Endothelial cell of umbilical vein (primary cell): ENCODE measurements around the gene MLIP. TPM values are rescaled to one million over a fixed set of nuclear protein-coding genes. Genes with fewer than 3 reads are reported as not detected.

Source experiments
- BruUV-seq: library from RNA; stranded (reverse); fragments of 400-500 nt; replicated peaks from 2 replicates; lab custom pipeline; 2021; lab: Mats Ljungman, UMichigan
- CTCF ChIA-PET: fragments of 300-600, 350-600 bp; sonication (Branson Sonifier 250); formaldehyde crosslinking; loops from one replicate; lab custom pipeline; 2021; ENCODE audit warnings: antibody characterized with exemption, inconsistent platforms; lab: Charles Lee
- POLR2A ChIA-PET: fragments of 300-600, 350-600 bp; sonication (Branson Sonifier 250); formaldehyde crosslinking; loops from one replicate; lab custom pipeline; 2021; ENCODE audit warnings: antibody characterized with exemption, inconsistent platforms; lab: Charles Lee
- DNase-seq: peaks from one replicate; pipeline ENCODE4 v3.0.0-alpha.2; 2011; ENCODE audit warnings: low read depth, low spot score
- FAIRE-seq: peaks from 2 replicates; lab custom pipeline; 2011; peaks lifted over from hg19 to GRCh38; lab: Jason Lieb, UNC
- H2AFZ ChIP-seq: 2 replicates; pipeline ENCODE4 v1.6.0; 2012; ENCODE audit warnings: low read depth, low read length, control low read depth, inconsistent platforms
- H3K27ac ChIP-seq: 2 replicates; pipeline ENCODE4 v1.5.1; 2011; ENCODE audit warnings: low read depth, mild to moderate bottlenecking, control low read depth, low read length, moderate library complexity; ENCODE audit not compliant: insufficient read depth
- H3K27me3 ChIP-seq, 2 experiments: 2 replicates each; pipeline versions ENCODE4 v1.6.0 to v1.6.1; 2011; ENCODE audit warnings: low read length in 2 of 2, mixed read lengths in 1 of 2; ENCODE audit not compliant: control insufficient read depth in 2 of 2, insufficient read depth in 2 of 2
- H3K36me3 ChIP-seq, 2 experiments: 2 replicates in 1 of 2; 3 replicates in 1 of 2; pipeline ENCODE4 v1.5.1; 2011; ENCODE audit warnings: low read length in 2 of 2, mild to moderate bottlenecking in 1 of 2, moderate library complexity in 1 of 2; ENCODE audit not compliant: control insufficient read depth in 2 of 2, insufficient read depth in 2 of 2; ENCODE audit errors: extremely low read depth in 1 of 2
- H3K4me1 ChIP-seq: 3 replicates; pipeline ENCODE4 v1.5.1; 2011; ENCODE audit warnings: mild to moderate bottlenecking, low read length; ENCODE audit not compliant: control insufficient read depth, insufficient read depth; ENCODE audit errors: extremely low read depth
- H3K4me2 ChIP-seq: 2 replicates; pipeline ENCODE4 v1.6.1; 2011; ENCODE audit warnings: low read length, control low read depth, mixed read lengths; ENCODE audit not compliant: insufficient read depth
- H3K4me3 ChIP-seq, 3 experiments: fragments of 200-600 bp in 1 of 3; sonication (generic), shearing (Covaris generic) in 1 of 3; replicated peaks in 1 of 3; 2 replicates each; pipeline ENCODE4 v1.5.1; 2011 to 2016; ENCODE audit warnings: control low read depth in 3 of 3, low read length in 3 of 3, mild to moderate bottlenecking in 2 of 3, inconsistent platforms in 1 of 3, low read depth in 1 of 3, moderate library complexity in 1 of 3; ENCODE audit not compliant: insufficient read depth in 1 of 3
- H3K79me2 ChIP-seq: 2 replicates; pipeline ENCODE4 v1.6.0; 2012; ENCODE audit warnings: low read length, inconsistent platforms; ENCODE audit not compliant: control insufficient read depth, insufficient read depth
- H3K9ac ChIP-seq: replicated peaks from 2 replicates; pipeline ENCODE3; 2011; ENCODE audit warnings: low read length, control low read depth; ENCODE audit not compliant: insufficient read depth; ENCODE audit errors: extremely low read depth
- H3K9me1 ChIP-seq: replicated peaks from 3 replicates; pipeline ENCODE4 v1.6.0; 2011; ENCODE audit warnings: mild to moderate bottlenecking, low read length; ENCODE audit not compliant: control insufficient read depth, insufficient read depth; ENCODE audit errors: extremely low read depth
- H3K9me3 ChIP-seq: replicated peaks from 2 replicates; pipeline ENCODE4 v1.5.1; 2012; ENCODE audit warnings: low read length, inconsistent platforms; ENCODE audit not compliant: control insufficient read depth, insufficient read depth
- H4K20me1 ChIP-seq: replicated peaks from 2 replicates; pipeline ENCODE3; 2011; ENCODE audit warnings: mild to moderate bottlenecking, low read length; ENCODE audit not compliant: control insufficient read depth, insufficient read depth; ENCODE audit errors: extremely low read depth
- EZH2 ChIP-seq: IDR thresholded peaks from 2 replicates; pipeline ENCODE4 v1.6.1; 2012; ENCODE audit warnings: borderline replicate concordance, low read depth, mild to moderate bottlenecking, moderate library complexity, low read length, inconsistent platforms; ENCODE audit not compliant: severe bottlenecking
- FOS ChIP-seq: IDR thresholded peaks from 2 replicates; pipeline ENCODE4 v1.6.1; 2011; ENCODE audit warnings: mild to moderate bottlenecking, low read length, moderate library complexity, borderline replicate concordance; ENCODE audit not compliant: insufficient read depth
- GATA2 ChIP-seq: IDR thresholded peaks from 2 replicates; pipeline ENCODE4 v1.7.0; 2011; ENCODE audit warnings: low read depth, mild to moderate bottlenecking, moderate library complexity, mixed read lengths, low read length; ENCODE audit not compliant: insufficient read length, insufficient read depth
- JUN ChIP-seq: IDR thresholded peaks from 2 replicates; pipeline ENCODE4 v1.6.1; 2011; ENCODE audit warnings: borderline replicate concordance, low read depth; ENCODE audit not compliant: insufficient read length, insufficient read depth
- MAX ChIP-seq: IDR thresholded peaks from 2 replicates; pipeline ENCODE4 v1.6.1; 2011; ENCODE audit not compliant: insufficient read depth, insufficient read length
- MYC ChIP-seq: IDR thresholded peaks from one replicate; pipeline ENCODE4 v1.6.1; 2011; ENCODE audit warnings: mild to moderate bottlenecking, low read depth, low read length
- POLR2A ChIP-seq: IDR thresholded peaks from 2 replicates; pipeline ENCODE4 v1.6.1; 2012; ENCODE audit warnings: low read depth, mild to moderate bottlenecking, control low read depth, low read length
- POLR2AphosphoS5 ChIP-seq: IDR thresholded peaks from 2 replicates; pipeline ENCODE4 v1.6.1; 2012; ENCODE audit warnings: low read depth, mild to moderate bottlenecking, control low read depth, low read length, moderate library complexity; ENCODE audit not compliant: insufficient read depth
- dilution Hi-C: fragments of 300-500 bp; cut with MboI; formaldehyde crosslinking; loops from one replicate; pipeline ENCODE4 v1.15.0; 2019; ENCODE audit warnings: low sequenced_read_pairs; ENCODE audit not compliant: extremely low pct_ligation_motif_present
- intact Hi-C: fragments of 100-400 bp; cut with micrococcal nuclease; formaldehyde crosslinking; loops from one replicate; pipeline ENCODE4 v1.10.0; 2022
- polyA plus RNA-seq, 4 experiments: library from polyadenylated mRNA; depleted of rRNA in 3 of 4; stranded (reverse) in 3 of 4; unstranded in 1 of 4; fragments of >200 nt; gene quantifications; 2 replicates each; pipeline versions ENCODE4 v1.2.1 to v1.2.3, GENCODE V29; 2011 to 2012; ENCODE audit warnings: missing spikeins in 1 of 4
- total RNA-seq: library from RNA; stranded (reverse); gene quantifications from 2 replicates; pipeline ENCODE4 v1.2.3, GENCODE V29; 2021
- TF ChIP-seq, protein P1 (sequence below), 2 donors: IDR thresholded peaks; 1 replicate in 1 of 2; 2 replicates in 1 of 2; pipeline ENCODE4 v1.5.1; 2011; ENCODE audit warnings: low read length in 2 of 2, mild to moderate bottlenecking in 2 of 2, moderate library complexity in 2 of 2, control low read depth in 1 of 2, inconsistent platforms in 1 of 2, low read depth in 1 of 2; ENCODE audit not compliant: insufficient read depth in 1 of 2; ENCODE audit errors: extremely low read depth in 1 of 2

Gene MLIP
- total and polyA plus RNA-seq, 2 donors (not counting 3 experiments of a cell fraction or from before 2014, with no cell fraction given) = 4.1 to 11.6 TPM

- dilution Hi-C loops (no loop called here), intact Hi-C loops (no loop called here)
- Histone ChIP-seq H4K20me1 (no peaks in the 10 kb centered on the region), H2AFZ (no peak overlapping the region), H3K9me3 (no peaks in the 10 kb centered on the region), H3K4me1 (peaks cover 7% of the 10 kb centered on the region), H3K4me3 (no peak overlapping the region), H3K9ac (no peak overlapping the region), H3K36me3 (no peaks in the 10 kb centered on the region), H3K9me1 (no peaks in the 10 kb centered on the region), H3K27ac (no peak overlapping the region), H3K79me2 (no peaks in the 10 kb centered on the region), H3K27me3 (no peaks in the 10 kb centered on the region), H3K4me2 (no peak overlapping the region)
- no peak for DNase-seq
- POLR2A ChIA-PET = interaction anchor here (0.6 kb wide), 1 partner anchor 315 kb away, joined by 3 read pairs; no protein-coding TSS in a partner anchor
- no peak for FAIRE-seq
- BruUV-seq = no TSS peak
- CTCF ChIA-PET = interaction anchor here (0.7 to 2.3 kb wide), 4 partner anchors 13 to 51 kb away, joined by 4 to 8 read pairs (median 4); no protein-coding TSS in a partner anchor
- TF ChIP-seq JUN = no peak
- TF ChIP-seq MYC = no peak
- TF ChIP-seq MAX = no peak
- TF ChIP-seq GATA2 = no peak
- TF ChIP-seq POLR2A = no peak
- TF ChIP-seq FOS = no peak
- TF ChIP-seq, protein P1, sequence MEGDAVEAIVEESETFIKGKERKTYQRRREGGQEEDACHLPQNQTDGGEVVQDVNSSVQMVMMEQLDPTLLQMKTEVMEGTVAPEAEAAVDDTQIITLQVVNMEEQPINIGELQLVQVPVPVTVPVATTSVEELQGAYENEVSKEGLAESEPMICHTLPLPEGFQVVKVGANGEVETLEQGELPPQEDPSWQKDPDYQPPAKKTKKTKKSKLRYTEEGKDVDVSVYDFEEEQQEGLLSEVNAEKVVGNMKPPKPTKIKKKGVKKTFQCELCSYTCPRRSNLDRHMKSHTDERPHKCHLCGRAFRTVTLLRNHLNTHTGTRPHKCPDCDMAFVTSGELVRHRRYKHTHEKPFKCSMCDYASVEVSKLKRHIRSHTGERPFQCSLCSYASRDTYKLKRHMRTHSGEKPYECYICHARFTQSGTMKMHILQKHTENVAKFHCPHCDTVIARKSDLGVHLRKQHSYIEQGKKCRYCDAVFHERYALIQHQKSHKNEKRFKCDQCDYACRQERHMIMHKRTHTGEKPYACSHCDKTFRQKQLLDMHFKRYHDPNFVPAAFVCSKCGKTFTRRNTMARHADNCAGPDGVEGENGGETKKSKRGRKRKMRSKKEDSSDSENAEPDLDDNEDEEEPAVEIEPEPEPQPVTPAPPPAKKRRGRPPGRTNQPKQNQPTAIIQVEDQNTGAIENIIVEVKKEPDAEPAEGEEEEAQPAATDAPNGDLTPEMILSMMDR (IDR thresholded peaks at IDR 0.05; ENCODE audit: extremely low read depth in 1 of 2, insufficient read depth in 1 of 2, low read depth in 1 of 2, low read length in 2 of 2) = no peak
- no peak for TF ChIP-seq POLR2AphosphoS5
- no peak for TF ChIP-seq EZH2
Observed at GRCh38 chr6:54285595-54285994, 174.4 kb downstream of the MLIP start.
